SHP77 treated with DMSO at 0.1 percent for 48 hours (cell line): ENCODE data around the gene MYO1C.
"Not testable (repeated sequence)": the region's sequence is repeated elsewhere in the genome, so short reads cannot be mapped to it uniquely, and the experiment has no call there.

Experiments
- DNase-seq: peaks from one replicate; lab custom pipeline; 2025; lab: John Stamatoyannopoulos, UW

The MYO1C gene

GRCh38 chr17:1509290-1509881 lies 16.9 kb upstream of the MYO1C start:
- DNase-seq = no peak

- DNase-seq = not testable (repeated sequence)
Measured at GRCh38 chr17:1508709-1509108, 16.2 kb upstream of the MYO1C start.

GRCh38 chr17:1506649-1507267 lies 14.3 kb upstream of the MYO1C start:
- no peak for DNase-seq

GRCh38 chr17:1505586-1505985 lies 13.1 kb upstream of the MYO1C start:
- no peak for DNase-seq

- no peak for DNase-seq
Measured at GRCh38 chr17:1504866-1505265, 12.4 kb upstream of the MYO1C start.

GRCh38 chr17:1503699-1504098 lies 11.2 kb upstream of the MYO1C start:
- no peak for DNase-seq

GRCh38 chr17:1498869-1499268 lies 6.4 kb upstream of the MYO1C start:
- no peak for DNase-seq

- DNase-seq = no peak
Measured at GRCh38 chr17:1498233-1498632, 5.7 kb upstream of the MYO1C start.

GRCh38 chr17:1497831-1498230 lies 5.3 kb upstream of the MYO1C start:
- DNase-seq = no peak

- DNase-seq = no peak
Measured at GRCh38 chr17:1496869-1497268, 4.4 kb upstream of the MYO1C start.

- no peak for DNase-seq
Measured at GRCh38 chr17:1495265-1495989, 2.9 kb upstream of the MYO1C start.

GRCh38 chr17:1494736-1495253 lies 2.3 kb upstream of the MYO1C start:
- no peak for DNase-seq

GRCh38 chr17:1494203-1494602 lies 1.7 kb upstream of the MYO1C start:
- no peak for DNase-seq

- no peak for DNase-seq
Measured at GRCh38 chr17:1493291-1493980, 950 bp upstream of the MYO1C start.

- DNase-seq = no peak
Measured at GRCh38 chr17:1491443-1492248, 840 bp downstream of the MYO1C start.

GRCh38 chr17:1490643-1491442 lies 1.6 kb downstream of the MYO1C start:
- peak; percentile 34 for DNase-seq

GRCh38 chr17:1488826-1489270 lies 3.6 kb downstream of the MYO1C start:
- DNase-seq = no peak

GRCh38 chr17:1487939-1488825 lies 4.3 kb downstream of the MYO1C start:
- peak; percentile 20 for DNase-seq

GRCh38 chr17:1486802-1487695 lies 5.4 kb downstream of the MYO1C start:
- DNase-seq = no peak
